Fibroblast of the aortic adventitia (primary cell): ENCODE measurements around the gene TDP2. TPM values are rescaled to one million over a fixed set of nuclear protein-coding genes. Genes with fewer than 3 reads are reported as not detected.
A peak's percentile ranks its signal among the peaks of the same experiment; 100 is the strongest.

ENCODE experiments used
- DNase-seq: peaks from one replicate; pipeline ENCODE4 v3.0.0-alpha.2; 2010; ENCODE audit warnings: low read depth
- H3K4me3 ChIP-seq: 2 replicates; pipeline ENCODE4 v1.5.1; 2011; ENCODE audit warnings: low read depth, mild to moderate bottlenecking, control low read depth, low read length, moderate library complexity
- CTCF ChIP-seq: IDR thresholded peaks from 2 replicates; pipeline ENCODE4 v1.5.1; 2011; ENCODE audit warnings: mild to moderate bottlenecking, low read length, control low read depth, inconsistent platforms; ENCODE audit not compliant: insufficient read depth
- total RNA-seq: library from RNA; depleted of rRNA; stranded (reverse); fragments of >200 nt; gene quantifications from 2 replicates; pipeline ENCODE4 v1.2.3, GENCODE V29; 2012; ENCODE audit warnings: low replicate concordance

The TDP2 gene
- total RNA-seq, 1 donor, result 29.5 TPM

GRCh38 chr6:24658573-24659560 lies 7.8 kb downstream of the TDP2 start:
- TF ChIP-seq CTCF, result no peak
- no peak overlapping the region for H3K4me3 ChIP-seq
- peak; percentile 82 for DNase-seq

DNA sequence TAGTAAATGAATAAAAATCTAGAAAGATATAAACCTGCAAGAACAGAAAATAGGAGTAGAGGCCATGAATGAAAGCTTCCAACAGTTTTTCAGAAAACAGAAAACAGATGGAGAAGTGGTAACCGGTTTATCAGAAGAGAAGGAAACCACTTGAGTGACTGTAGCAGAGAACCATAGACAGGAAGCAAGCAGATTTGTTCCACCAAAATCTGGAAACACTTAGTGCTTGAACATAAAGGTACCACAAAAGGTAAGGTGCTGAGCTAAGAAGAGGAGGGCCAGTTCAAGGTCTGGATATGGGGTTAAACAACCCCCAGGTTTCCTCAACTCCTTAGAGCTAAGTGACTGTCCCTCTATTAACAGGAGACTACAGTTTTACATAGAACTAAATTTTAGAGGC lies 11.5 kb downstream of the TDP2 start:
- no peak for TF ChIP-seq CTCF
- no peak for DNase-seq
- H3K4me3 ChIP-seq, result no peak overlapping the region

- TF ChIP-seq CTCF, result no peak
- no peak overlapping the region for H3K4me3 ChIP-seq
- no peak for DNase-seq
Measured at GRCh38 chr6:24650365-24650764, 16.3 kb downstream of the TDP2 start.

DNA sequence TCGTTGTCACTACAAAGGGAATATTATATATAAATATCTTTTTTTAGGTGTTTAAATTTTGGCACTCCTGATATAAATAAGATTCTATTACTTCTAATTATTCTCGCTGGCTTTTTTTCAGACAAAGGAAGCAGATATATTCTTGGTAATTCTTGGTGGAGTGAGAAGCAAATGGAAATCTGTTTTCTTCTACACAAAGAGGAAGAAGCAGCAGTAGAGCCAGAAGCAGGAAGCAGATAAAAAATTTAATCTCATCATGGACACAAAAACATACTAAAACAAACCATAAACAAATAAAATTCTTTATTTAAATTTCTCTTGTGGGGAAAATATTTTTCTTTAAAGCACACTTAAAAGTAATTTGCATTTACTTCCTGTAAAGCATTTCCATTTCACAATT lies 17.0 kb downstream of the TDP2 start:
- DNase-seq, result no peak
- no peak for TF ChIP-seq CTCF
- H3K4me3 ChIP-seq, result no peak overlapping the region

DNA sequence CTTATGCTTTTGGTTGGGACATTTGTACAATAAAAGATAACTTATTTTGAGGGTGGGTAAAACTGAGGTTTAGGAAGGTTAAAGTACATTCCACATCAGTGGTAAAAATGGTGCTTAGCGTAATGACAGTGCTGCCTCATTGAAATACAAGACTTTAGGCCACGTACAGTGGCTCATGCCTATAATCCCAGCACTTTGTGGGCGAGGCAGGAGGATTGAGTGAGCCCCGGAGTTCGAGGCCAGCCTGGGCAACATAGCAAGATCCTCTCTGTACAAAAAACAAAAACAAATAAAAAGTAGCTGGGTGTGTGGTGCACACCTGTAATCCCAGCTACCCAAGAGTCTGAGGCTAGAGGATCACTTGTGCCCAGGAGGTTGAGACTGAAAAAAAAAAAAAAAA lies 18.4 kb downstream of the TDP2 start:
- DNase-seq, result no peak
- TF ChIP-seq CTCF, result no peak
- H3K4me3 ChIP-seq, result no peak overlapping the region

DNA sequence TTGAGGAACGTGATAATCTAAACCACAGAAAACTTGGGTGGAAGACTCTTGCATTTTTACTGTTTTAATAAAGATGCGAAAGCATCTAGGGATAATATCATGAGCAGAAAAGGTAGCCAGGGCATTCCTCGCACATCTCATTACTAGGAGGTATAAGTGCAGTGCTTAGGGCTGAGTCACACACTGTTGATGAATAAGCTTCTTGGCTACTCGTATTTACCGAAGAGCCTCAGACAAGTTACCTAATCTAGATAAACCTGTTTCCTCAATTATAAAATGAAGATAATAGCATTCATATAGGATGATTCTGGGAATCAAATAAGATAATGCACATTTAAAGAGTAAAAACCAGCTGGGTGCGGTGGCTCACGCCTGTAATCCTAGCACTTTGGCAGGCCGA lies 19.9 kb downstream of the TDP2 start:
- TF ChIP-seq CTCF, result no peak
- H3K4me3 ChIP-seq, result no peak overlapping the region
- no peak for DNase-seq
